Measurements from ENCODE around the gene TBC1D22A.

TBC1D22A gene

DNA sequence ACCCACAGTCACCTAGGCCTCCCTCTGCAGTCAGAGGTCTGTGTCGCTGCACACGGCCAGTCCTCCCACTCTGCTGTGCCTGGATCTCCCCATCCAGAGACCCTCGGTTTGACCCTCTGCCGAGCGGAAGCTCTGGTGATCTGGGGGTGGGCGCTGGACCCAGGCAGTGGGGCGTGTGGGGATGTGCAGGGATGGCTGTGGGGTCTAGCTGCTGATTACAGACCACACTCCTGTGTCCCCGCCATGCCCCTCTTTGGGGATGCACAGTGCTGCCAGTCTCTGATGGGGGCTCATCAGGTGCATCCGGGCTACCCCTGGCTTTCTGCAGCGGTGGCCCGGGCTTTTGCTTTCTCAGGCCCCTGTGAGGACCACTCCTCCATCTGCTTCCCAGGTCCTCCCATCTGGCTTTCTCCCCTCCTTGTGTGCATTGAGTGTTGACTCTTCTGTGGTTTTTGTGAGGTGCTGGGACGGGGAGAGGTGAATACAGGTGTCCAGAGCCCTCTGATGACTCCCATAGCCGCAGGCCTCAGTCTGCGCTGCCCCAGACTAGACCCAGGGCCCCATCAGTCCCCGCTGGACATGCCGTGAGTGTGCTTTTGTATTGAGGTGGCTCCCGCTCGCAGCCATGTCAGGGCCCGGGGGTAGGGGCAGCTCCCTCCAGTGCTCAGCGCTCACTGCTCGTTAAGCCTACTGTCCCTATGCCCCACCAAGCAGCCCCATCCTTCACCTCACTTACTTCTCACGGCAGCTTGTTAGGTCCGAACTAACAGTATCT lies 251.6 kb downstream of the TBC1D22A start:
- DNase-seq (ENCODE audit: low read depth), result no peak

DNA sequence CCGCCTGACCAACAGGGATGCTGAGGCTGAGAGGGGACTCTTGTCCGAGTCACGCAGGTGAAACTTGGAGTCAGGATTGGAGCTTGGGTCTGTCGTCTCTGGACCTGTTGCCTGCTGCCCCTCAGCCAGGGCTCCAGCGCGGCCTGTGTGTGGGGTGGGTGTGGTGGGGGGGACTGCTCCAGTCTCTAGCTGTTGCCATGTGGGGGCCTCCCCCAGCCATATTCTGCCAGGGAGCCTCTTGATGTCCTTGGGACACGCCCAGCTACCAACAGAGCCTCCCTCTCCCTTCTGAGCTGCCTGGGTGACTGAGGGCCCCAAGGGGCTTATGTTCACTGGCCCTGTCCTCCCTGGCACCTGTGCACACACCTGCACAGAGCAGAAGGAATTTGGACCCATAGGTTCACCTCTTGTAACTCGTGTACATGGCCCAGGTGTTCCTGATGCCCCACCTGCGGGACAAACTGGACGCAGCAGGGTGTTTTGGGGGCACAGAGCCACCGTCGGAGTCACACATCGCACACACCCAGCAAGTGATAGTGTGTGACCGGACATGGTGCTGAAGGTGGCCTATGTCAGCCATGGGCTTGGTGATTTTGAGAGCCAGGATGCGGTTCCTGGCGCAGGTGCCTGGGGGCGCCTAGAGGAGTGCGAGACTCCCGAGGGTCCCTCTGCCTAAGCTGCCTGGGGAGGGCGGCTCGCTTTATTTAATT lies 252.3 kb downstream of the TBC1D22A start:
- no peak for DNase-seq (ENCODE audit: low read depth)

DNA sequence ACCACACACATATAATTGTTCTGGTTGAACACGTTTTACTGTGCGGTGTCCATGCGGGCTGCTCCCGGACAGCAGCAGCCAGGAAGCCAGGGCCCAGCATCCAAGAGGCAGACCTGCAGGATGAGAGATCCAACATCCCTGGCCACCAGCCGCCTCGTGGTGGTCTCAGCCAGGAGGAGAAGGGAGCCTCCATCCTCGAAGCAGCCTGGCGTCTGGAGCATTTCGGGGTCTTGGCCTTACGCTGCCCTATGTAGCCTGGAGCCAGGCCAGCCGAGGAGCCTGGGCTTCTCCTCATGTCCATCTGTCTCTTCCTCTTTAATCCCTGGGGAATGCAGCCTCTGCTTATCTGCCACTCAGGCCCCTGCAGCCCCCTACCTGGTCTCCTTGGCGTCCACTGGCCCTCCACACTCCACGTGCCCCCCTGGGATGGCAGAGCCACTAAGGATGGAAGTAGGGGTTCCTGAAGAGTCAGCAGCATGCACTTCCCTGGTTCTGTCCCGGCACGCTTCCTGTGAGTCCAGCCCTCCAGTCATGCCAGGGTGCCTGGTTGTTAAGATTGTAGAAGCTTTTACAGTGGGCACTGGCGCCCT lies 253.2 kb downstream of the TBC1D22A start:
- DNase-seq (ENCODE audit: low read depth), result no peak

DNA sequence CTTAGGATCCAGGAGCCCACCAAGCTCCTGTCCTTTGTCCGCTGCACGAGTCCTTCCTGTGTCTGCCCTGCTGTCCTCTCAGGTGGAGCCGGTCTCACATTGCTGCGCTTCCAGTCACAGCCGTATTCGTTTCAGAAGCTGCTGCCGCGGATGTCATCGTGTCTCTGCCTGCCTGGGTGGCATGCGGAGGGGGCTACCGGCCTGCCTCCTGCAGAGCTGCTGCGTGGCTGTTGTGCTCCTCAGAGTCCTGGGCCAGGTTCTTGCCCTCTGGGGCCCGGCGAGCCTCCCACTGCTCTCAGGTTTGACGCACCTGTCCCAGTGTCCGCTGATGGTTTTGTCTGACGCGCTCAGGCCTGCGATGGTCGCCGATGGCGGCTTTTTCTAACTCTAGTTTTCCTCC lies 254.2 kb downstream of the TBC1D22A start:
- no peak for DNase-seq (ENCODE audit: low read depth)

DNA sequence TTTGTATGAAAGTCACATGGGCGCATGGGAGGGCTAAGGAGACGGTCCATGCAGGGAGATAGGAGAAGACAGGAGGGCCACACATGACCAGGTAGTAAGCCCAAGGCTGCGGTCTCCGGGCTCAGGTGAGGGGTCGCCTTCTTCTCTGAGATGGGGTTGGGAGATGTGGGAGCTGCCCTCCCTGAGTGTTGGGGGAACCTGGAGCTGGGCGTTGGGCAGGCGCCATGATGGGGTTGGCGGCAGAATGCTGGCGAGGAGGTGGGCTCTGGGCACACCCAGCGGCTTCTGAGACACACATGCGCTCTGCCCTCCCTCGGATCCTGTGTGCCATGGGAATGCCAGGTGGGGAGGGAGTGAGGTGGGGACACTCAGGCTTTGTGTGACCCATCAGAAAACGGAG lies 254.8 kb downstream of the TBC1D22A start:
- no peak for DNase-seq (ENCODE audit: low read depth)

DNA sequence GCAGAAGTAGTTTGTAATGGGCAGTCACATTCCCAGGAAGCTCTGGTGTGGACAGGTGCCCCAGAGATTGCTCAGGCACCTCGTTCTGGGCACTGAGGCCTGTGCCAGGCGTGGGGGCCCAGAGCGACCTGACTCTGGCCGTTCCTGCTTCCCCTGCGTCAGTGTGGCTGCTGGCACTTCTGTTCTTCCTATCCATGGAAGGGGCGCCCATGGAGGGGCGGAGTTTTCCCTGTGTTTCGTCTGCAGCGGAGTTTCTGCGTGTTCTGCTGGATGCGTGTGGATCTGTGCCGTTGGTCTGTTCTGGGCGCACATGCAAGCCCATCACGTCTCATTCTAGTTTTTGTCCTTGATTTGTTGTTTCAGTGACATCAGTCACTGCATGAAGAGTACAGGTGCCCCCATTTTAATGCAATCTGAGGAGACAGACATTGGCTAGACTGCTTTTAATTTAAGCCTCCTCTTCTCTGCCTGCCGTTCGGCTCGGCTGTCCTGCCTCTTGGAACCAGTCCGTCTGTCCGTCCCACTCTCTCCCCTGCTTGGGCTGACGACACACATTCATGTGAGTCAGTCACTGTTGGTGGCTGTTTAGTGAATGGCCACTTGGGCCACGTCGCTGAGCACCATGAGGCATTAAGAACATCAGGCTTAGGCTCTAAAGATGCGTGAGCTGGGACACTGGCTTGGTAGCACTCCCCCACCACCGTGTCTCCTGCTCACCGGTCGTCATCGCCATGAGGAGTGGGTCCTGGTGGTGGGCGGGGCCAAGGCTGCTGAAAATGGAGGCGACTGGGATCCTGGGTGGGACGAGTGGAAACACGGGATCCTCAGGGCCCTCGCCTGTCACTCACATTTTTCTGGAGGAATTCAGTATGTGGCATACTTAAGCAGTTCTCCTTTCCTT lies 255.8 kb downstream of the TBC1D22A start:
- DNase-seq (ENCODE audit: low read depth), result no peak

DNA sequence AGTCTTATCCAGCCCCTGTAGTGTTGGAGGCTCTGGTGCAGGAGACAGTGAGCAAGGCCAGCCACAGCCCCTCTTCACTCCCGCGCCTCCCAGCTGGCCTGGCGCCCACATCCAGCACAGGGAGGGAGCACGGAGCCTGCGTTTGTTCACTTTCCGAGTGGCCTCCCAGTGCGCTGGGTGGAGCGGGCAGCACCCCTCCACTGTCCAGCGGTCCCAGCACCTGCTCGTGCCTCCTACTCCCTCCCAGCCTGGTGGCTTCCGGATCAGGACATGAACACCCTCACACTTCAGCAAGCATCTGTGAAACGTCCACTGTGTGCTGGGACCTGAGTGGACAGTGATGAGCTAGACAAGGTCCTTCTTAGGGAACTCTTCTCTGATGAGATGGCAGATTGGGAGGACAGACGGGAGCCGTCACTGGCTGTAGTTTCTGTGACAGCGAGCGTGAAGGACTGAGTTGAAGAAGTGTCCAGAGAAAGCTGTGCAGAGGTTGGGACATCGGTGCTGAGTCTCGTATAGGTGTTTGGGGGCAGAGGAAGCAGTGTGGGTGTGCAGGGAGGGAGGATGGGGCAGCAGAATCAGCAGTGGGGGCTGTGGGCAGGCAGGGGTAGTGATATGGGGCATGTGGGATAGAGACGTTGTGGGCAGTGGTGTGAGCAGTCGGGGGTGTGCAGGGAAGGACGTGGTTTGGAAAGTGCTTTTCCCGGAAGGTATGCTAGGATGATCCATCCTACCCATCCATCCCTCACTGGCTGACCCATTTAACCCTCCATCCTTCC lies 256.8 kb downstream of the TBC1D22A start:
- no peak for DNase-seq (ENCODE audit: low read depth)

DNA sequence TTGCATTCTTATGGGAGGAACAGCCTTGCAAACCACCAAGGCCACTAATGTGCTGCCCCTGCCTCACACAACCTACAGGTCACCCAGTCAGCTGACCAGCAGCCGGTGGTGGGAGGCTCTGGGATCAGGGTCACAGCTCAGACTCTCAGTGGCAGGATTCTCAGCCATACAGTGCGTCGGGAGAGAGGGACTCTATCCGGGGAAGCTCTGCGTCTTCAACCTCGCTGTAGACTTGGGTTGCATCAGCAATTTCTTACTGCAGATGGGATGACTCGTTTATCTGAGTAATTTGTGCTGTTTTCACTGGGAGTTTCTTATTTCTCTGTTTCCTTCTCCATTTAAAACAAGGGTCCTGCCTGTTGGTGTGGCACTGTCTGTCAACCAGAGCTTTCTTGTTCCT lies 257.7 kb downstream of the TBC1D22A start:
- no peak for DNase-seq (ENCODE audit: low read depth)

DNA sequence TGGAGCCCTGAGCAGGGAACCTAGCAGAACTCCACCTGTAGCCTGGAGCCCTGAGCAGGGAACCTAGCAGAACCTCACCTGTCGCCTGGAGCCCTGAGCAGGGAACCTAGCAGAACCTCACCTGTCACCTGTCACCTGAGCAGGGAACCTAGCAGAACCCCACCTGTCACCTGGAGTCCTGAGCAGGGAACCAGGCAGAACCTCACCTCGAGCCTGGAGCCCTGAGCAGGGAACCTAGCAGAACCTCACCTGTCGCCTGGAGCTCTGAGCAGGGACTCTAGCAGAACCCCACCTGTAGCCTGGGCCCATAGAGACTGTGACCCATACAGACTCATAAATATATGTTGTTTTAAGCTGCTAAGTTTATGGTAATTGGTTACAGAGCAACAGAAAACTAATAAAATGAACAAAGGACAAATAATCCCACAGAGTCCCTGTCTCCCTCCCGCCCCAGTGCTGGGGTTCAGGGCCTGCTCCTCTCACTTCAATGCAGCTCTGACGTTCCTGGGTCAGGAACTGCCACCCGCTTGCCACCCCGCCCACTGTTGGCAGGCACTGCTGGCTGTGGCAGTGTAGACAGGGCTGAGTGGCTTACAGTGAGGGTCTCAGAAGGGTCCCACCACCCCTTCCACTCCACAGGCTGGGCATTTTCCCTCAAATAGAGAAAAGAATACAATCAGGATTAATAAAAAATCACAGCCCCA lies 259.1 kb downstream of the TBC1D22A start:
- DNase-seq (ENCODE audit: low read depth), result no peak

DNA sequence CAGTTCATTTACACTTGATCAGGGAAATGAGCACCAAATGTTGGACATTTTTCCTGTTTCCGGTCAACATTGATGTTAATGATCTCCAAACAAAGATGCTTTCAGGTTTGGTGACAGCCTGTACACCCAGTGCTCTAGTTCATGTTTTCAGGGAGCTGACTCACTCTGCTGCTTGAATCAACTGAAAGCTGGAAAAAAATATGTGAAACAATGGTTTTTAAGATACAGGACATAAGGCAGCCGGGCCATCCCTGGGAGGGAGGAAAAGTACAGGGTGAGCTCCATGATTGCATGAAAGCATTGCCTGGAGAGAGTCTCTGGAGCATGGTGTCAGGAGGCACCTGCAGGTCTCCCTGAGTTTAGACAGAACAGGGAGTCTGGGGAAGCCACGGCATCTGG lies 259.6 kb downstream of the TBC1D22A start:
- DNase-seq (ENCODE audit: low read depth), result no peak

DNA sequence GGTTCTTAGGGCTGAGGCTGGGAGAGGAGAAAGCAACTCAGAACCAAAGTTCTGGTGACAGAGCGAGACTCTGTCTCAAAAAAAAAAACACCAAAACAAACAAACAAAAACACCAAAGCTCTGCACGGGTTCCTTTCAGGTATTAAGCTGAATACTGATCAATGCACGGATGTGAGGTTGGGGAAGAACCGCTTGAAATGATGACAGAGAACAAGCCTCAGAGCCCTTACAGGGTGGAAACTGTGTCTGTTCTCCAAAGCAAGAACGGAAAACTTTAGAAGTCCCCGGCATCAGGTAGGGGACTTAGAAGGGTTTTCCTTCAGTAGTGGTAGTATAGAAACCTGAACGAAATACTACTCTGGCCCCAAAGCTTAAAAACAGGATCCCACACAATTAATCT lies 260.0 kb downstream of the TBC1D22A start:
- DNase-seq (ENCODE audit: low read depth), result no peak

DNA sequence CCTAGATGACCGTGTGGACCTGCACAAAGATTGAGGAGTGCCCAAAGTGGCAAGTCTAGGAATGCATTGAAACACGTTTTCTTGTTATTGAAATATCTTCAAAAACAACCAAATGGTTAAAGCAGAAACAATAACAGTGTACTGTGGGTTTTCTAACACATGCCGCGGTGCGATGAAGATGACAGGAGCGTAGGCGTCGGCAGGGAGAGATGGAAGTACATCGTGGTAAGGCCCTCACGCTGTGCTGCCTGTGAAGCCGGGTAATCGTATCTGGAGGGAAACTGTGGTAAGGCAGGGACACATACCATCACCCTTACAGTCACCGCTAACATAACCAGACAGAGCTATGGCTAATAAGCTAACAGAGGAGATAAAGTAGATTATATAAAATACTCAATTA lies 261.4 kb downstream of the TBC1D22A start:
- DNase-seq (ENCODE audit: low read depth), result no peak

DNA sequence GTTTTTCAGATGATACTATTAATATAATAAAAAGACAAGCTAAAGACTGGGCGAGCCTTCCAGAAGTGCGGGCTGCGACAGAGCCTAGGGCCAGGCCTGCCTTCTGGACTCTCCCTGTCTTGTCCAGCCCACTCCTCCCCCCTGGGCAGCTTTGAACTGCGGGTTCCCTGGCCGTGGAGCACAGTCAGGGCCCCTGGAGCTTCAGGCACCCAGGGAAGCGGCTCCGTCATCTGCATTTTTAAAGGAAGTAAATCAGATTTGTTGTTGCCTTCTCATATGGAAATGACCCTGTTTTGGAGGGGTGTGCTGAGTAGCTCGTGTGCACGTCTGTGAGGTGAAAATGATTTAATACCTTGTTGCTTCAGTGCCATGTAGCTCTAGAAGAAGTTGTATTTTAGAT lies 265.3 kb downstream of the TBC1D22A start:
- DNase-seq (ENCODE audit: low read depth), result no peak

DNA sequence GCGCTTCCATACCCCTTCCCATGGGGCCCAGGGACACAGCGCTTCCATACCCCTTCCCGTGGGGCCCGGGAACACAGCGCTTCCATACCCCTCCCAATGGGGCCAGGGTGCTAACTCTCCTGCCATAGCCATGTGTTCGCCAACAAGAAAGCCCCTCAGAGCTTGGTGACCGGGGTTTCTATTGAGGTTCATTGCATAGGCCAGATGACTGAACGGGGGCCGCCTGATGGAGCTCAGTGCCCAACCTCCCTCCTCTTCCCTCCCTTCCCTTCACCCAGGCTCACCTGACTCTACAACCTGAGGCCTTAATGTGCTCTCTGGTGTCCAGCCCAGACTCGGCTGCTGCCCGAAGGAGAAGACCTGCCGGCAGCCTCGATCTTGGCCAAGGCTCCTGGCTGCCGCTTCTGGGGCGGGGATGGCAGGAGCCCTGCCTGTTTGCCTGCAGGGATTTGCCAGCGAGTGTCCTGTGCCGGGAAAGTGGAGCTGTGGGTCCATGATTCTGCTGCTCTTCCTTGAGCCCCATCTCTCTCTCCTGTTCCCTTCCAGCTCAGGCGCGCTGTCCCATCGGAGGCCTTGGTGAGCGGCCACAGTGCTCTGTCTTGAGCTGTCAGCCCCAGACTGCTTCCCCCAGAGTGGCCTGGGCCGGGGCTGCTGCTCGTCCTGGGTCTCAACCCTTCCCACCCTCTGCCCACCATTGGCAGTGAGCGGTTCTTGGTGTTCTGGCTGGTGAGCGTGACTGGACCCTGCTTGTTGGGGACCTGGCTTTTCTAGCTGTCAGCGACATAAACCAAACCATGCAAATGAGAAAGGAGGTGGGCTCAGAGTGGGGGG lies 267.0 kb downstream of the TBC1D22A start:
- no peak for DNase-seq (ENCODE audit: low read depth)

DNA sequence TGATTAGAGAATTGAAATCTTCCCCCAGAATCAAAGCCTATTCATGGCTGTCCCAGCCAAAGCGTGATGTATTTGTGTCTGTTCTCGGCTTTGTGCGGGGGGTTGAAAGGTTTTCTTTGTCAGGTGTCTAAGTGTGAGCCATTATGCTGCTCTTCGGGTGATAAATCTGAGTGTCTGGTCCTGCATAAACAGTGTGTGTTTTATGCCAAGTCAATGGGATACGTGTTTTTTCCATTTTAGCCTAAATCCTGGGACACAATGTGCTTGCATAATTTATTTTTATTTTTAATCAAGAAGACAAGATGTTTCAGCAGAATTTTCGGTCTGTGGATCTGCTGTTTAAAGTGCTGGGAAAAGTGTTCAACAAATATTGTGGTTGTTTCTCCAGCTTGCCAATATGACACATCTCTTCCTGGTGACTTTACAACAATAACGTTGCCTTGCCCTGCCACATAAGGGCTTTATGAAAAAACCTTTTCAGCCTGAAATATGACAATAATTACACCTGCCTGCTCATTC lies 267.8 kb downstream of the TBC1D22A start:
- DNase-seq (ENCODE audit: low read depth), result no peak

DNA sequence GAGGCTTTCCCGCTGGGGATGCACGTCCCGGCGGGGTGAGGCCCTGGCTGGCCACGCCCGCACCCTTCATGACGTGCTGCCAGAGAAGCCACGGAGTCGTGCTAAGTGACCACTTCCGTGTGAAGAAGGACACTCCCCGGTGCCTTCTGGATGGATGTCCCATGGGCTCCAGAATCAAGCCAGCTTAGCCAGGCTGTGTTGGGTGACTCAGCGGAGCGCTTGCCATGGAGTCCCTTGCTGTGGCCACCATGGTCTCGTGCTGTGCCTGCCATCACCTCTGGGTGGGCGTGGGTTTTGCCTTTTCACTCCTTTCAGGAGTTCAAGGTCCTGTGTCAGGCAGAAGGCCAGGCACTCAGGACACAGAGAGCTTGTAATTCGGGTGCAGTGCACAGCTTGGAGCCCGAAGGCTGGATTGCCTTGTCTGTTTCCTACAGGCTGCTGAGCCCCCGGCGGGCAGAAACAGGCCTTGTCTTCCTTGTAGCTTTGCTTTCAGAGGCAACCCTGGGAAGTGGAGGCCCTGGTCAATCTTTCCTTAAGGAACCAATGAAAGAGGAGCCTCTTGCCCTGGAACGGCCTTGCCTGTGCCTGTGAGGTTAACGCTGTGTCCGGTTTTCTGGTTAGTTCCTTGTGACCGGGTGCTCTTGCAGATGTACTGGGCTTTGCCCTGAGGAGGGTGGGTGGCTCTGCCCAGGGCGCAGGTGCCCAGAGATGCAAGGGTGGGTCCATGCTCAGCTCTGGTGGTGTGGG lies 268.6 kb downstream of the TBC1D22A start:
- DNase-seq (ENCODE audit: low read depth), result no peak

DNA sequence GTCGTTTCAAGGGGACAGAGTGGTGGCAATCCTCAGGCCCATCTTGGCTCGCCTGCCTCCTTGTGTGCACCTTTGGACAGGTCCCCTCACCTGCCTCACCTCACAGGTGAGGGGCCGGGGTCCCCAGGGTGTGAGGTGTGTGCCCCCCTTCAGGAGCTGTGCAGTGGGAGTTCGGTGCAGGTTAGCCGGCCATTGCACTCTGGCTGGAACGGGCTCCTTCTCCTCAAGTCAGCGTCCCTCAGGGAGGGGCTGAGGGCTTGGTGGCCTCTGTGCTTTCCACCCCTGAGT lies 269.1 kb downstream of the TBC1D22A start:
- no peak for DNase-seq (ENCODE audit: low read depth)

DNA sequence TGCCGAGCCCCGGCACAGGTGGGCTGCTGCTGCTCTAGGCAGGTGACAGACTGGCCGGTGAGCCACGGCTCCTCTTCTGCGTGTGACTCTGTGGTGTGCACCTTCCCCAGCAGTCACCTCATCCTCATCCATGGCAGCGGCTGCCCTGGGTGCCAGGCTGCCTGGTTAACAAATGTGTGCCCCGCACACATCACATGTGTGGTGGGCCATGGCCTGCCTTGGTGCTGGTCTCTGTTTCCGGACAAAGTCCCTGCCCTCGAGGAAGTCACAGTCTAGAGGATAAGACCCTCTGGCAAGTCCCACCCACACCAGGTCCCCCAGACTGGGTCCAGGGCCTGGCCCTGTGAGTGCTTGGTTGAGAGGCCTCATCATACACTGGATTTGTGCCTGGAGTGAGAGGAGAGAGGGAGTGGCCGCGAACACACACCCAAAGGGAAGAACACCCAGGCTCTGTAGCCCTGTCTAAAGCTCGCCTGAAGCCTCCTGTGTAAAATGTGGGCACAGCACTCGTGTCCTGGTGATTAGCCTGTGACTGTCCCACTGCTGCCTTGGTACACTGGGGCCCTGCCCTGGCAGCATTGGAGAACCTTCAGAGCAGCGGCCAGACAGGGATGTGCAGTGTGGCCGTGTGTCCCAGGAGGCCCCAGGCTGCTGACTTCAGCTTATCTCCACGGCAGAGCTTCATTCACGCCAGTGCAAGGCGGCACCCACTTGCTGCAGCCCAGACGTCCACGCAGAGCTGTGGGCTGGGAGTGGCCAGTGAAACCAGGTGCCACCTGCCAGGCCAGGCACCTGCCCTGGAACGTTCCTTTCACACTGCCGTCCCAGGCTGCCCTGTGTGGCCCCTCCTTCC lies 269.9 kb downstream of the TBC1D22A start:
- no peak for DNase-seq (ENCODE audit: low read depth)
